Measurements from ENCODE around the gene SELENOK. TPM values are rescaled to one million over a fixed set of nuclear protein-coding genes. Genes with fewer than 3 reads are reported as not detected.
A peak's percentile ranks its signal among the peaks of the same experiment; 100 is the strongest.
"Not testable (repeated sequence)": the region's sequence is repeated elsewhere in the genome, so short reads cannot be mapped to it uniquely, and the experiment has no call there.

The SELENOK gene
- total RNA-seq (2014; rRNA removed) = 30.7 and 31.0 TPM in 2 replicates
- polyA plus RNA-seq (2012) = 40.7 TPM

GRCh38 chr3:53891497-53892285 is at the start of gene SELENOK:
Gene SELENOK (minus strand): TSS chr3:53891859.
- DNase-seq (ENCODE audit: low read depth) = peak; percentile 99

- DNase-seq (ENCODE audit: low read depth) = peak; percentile 71
Observed at GRCh38 chr3:53941184-53941583, 49.5 kb upstream of the SELENOK start.

GRCh38 chr3:53940623-53941022 is 49.0 kb upstream of the SELENOK start:
- DNase-seq (ENCODE audit: low read depth) = no peak

- no peak for DNase-seq (ENCODE audit: low read depth)
Observed at GRCh38 chr3:53939813-53940212, 48.2 kb upstream of the SELENOK start.

GRCh38 chr3:53939086-53939582 is 47.5 kb upstream of the SELENOK start:
- no peak for DNase-seq (ENCODE audit: low read depth)

GRCh38 chr3:53938645-53939044 is 47.0 kb upstream of the SELENOK start:
- peak; percentile 46 for DNase-seq (ENCODE audit: low read depth)

GRCh38 chr3:53936347-53936746 is 44.7 kb upstream of the SELENOK start:
- no peak for DNase-seq (ENCODE audit: low read depth)

- no peak for DNase-seq (ENCODE audit: low read depth)
Observed at GRCh38 chr3:53935283-53935901, 43.7 kb upstream of the SELENOK start.

- not testable (repeated sequence) for DNase-seq (ENCODE audit: low read depth)
Observed at GRCh38 chr3:53927208-53927872, 35.7 kb upstream of the SELENOK start.

GRCh38 chr3:53921296-53921695 is 29.6 kb upstream of the SELENOK start:
- DNase-seq (ENCODE audit: low read depth) = peak; percentile 10

- no peak for DNase-seq (ENCODE audit: low read depth)
Observed at GRCh38 chr3:53919741-53920140, 28.1 kb upstream of the SELENOK start.

GRCh38 chr3:53913401-53913800 is 21.7 kb upstream of the SELENOK start:
- DNase-seq (ENCODE audit: low read depth) = no peak

- DNase-seq (ENCODE audit: low read depth) = no peak
Observed at GRCh38 chr3:53902711-53903110, 11.1 kb upstream of the SELENOK start.

GRCh38 chr3:53902067-53902466 is 10.4 kb upstream of the SELENOK start:
- DNase-seq (ENCODE audit: low read depth) = no peak

GRCh38 chr3:53900666-53901331 is 9.1 kb upstream of the SELENOK start:
- no peak for DNase-seq (ENCODE audit: low read depth)

GRCh38 chr3:53899750-53900149 is 8.1 kb upstream of the SELENOK start:
- no peak for DNase-seq (ENCODE audit: low read depth)

- DNase-seq (ENCODE audit: low read depth) = no peak
Observed at GRCh38 chr3:53892286-53892637, 603 bp upstream of the SELENOK start.

- peak; percentile 1 for DNase-seq (ENCODE audit: low read depth)
Observed at GRCh38 chr3:53890726-53891475, 758 bp downstream of the SELENOK start.

GRCh38 chr3:53888232-53888631 is 3.4 kb downstream of the SELENOK start:
- no peak for DNase-seq (ENCODE audit: low read depth)

GRCh38 chr3:53887446-53887845 is 4.2 kb downstream of the SELENOK start:
- no peak for DNase-seq (ENCODE audit: low read depth)

GRCh38 chr3:53885239-53885638 is 6.4 kb downstream of the SELENOK start:
- DNase-seq (ENCODE audit: low read depth) = no peak

Measured in LHCN-M2 (cell line).